Daoy (cell line): ENCODE results near the gene PTPN3. TPM values are rescaled to one million over a fixed set of nuclear protein-coding genes. Genes with fewer than 3 reads are reported as not detected.
A peak's percentile ranks its signal among the peaks of the same experiment; 100 is the strongest.

Experiments used
- DNase-seq: peaks from one replicate; pipeline ENCODE4 v3.0.0-alpha.2; 2015; ENCODE audit warnings: low read depth
- total RNA-seq: library from RNA; depleted of rRNA; stranded (reverse); fragments of >200 nt; shearing (Covaris generic); gene quantifications from 2 replicates; pipeline ENCODE4 v1.2.3, GENCODE V29; 2014

PTPN3 gene
- total RNA-seq, 1 experiment from 2014 or later = 10.4 TPM

DNA sequence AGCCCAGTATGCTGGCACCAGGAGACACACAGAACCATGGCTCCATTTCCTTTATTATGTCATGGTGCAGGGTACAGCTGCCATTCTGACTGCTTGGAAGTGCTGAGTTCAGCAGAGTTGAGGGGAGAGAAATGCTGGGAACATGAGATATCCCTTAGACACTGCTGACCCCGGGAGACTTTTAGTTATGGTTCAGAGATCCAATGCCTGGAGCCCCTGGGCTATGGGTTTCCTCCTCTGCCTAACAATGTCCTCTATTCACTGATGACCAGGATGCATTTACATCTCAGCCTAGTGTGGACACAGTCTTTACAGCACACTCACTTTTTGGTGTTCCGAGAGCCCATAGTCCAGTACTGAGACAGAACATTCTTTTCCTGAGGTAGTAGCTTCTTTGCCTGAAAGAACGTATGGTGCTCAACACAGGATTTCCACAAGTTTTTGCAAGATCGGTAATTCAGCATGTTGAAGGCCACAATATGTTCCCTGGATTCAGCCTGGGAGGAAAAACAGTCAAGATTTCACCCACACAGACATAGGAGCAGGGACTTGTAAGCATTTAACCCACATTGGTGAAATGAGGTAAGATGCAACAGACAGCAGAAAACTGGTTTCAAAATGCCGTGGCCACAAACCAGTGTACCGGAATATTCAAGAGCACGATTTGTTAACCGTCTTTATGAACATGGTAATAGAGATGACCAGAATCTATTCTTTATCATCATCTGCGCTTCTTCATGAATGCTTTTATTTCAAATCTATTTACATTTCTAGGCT lies 71.3 kb downstream of the PTPN3 start:
- no peak for DNase-seq

GRCh38 chr9:109424618-109425017 lies 73.5 kb downstream of the PTPN3 start:
- DNase-seq = no peak

DNA sequence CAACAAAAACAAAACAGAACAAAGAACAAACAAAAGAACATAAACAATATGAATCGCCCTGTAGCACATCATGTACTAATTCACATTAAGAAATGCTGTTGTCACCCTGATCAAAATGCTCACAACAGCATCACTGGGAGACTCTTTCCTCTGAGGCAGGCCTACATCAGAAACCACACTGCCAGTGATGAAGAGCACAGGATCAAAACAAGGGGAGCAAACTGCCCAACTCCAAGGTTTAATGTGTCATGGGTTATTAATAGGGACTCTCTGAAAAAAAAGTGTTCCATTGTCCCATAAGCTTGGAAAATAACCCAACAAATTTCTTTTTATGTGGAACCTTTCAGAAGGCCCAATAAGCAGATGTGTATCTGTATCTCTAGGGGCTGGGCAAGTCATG lies 74.2 kb downstream of the PTPN3 start:
- DNase-seq = no peak

DNA sequence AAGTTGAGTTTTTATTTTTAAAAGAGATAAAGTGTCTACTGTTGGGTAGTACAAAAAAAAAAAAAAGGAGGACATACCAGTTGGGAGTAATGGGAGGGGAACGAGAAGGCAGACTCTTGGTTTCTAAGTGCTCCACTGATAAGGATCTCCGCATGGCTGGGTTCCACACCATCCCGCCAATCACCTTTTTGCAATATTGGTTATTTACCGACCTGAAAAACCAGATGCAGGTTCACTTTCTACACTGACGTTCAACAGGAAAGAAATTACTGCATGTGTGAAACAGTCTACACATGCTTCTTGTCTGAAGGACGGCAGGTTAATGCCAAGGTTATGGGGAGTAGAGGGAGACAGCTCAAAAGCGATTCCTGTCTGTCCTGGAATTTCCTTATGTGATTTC lies 75.5 kb downstream of the PTPN3 start:
- DNase-seq = no peak

DNA sequence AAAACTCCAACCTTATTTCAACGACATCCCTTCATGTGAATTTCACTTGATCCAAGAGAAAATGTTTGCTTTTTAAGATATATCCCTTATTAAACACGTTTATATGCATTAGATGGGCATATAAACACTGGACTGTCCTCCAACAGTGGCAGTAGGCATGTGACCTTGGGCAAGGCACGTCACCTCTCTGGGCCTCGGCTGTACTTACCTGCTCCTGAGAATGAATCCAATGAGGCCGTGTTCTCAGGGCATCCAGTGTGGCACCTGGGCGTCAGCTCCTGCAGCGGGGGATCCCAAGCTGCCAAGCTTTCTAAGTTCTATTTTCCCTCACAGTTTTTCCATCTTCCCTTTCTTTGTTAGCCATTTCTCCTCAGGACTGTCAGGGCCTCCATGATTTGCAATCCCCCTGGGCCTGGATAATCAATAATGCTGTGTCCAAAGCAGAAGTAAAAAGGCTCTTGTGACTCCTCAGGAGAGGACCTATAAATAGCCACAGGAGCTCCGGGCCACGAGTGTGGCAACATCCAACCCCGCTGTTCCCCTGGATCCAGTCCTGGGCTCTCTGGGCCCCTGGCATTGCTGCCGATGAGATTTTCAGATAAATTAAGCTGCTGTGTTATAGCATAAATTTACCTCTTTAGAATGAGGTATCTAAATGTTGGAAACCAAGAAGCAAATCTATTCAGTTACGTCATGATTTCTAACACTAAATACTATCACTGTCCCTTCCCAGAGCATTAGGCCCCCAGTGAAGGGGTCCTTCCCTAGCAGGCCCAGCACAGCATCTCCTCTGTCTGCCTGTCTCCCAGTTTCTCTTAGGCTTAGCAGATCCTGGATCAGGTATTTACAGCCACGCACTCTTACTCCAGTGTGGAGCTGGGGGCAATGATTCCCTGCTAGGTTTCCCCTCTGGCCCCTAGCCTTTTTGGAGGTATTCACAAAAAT lies 76.8 kb downstream of the PTPN3 start:
- DNase-seq = no peak

DNA sequence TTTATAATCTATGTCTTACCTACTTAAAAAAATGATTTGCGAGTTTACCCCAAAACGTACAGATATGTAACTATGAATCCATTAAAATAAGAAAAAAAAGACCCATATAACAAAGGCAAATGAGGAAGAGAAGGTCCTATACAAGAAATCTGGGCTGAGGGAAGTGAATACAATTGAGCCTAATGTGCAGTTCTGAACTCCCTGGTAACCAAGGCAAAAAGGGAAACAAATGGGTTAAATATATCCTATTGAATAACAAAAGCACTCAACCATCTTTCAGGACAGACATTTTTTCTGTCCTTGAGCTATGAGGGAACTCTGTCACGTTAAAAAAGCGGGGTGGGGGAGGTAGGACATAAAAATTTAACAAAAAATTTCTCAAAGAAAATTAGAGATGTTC lies 78.6 kb downstream of the PTPN3 start:
- DNase-seq = no peak

DNA sequence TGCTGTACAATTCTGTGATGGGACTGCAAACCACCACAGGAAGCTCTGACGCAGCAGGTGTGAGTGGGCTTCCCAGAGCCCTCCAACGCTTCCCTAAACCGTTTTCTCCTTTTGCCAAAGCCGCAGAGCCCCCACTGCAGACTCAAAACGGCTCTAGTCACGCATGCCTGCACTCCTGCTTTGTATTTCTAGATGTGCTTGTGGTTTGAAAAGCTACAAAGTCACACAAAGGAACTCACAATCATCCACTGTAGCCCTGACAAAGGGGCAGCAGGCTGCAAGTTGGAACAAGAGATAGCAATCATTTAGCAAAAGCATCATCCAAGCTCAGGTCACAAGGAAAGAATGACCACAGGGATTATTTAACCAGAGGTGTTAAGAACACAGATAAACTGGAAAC lies 79.3 kb downstream of the PTPN3 start:
- no peak for DNase-seq

GRCh38 chr9:109417585-109418544 lies 80.2 kb downstream of the PTPN3 start:
- no peak for DNase-seq

DNA sequence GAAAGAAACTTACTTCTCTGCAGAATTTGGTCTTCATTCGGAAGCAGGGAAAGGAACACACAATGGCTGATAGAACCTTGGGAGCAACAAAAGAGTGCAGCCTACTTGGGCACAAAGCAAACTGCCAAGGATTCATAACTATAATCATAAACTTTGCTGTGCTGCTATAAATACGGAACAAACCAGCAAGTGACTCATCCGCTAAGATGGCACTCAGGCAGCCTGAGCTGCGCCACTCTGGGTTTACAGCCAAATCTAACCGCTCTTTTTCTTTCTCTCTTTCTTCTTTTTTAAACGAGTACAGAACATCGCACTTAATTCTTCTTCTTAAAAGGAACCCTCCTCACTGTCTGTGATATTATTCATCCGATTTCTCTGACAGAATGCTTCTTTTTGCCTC lies 81.1 kb downstream of the PTPN3 start:
- no peak for DNase-seq

DNA sequence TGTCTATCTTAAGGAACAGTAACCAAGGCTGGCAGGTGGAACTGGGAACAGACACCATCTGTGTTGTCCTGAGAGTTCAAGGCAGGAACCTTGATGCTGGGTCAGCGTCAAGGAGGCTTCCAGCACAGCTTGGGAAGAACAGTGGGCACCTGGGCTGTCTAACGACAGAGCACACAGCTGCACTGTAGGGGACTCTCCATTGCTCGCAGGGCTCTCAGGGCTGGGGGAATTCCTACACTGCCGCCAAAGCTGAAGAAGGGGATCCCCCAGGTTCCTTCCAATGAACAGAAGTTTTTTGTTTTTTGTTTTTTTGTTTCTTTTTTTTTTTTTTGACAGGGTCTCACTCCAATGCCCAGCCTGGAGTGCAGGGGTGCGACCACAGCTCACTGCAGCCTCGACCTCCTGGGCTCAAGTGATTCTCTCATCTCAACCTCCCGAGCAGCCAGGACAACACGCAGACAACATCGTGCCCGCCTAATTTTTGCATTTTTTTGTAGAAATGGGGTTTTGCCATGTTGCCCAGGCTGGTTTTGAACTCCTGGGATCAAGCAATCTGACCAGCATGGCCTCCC lies 81.9 kb downstream of the PTPN3 start:
- no peak for DNase-seq

GRCh38 chr9:109414125-109414785 lies 83.9 kb downstream of the PTPN3 start:
- no peak for DNase-seq

DNA sequence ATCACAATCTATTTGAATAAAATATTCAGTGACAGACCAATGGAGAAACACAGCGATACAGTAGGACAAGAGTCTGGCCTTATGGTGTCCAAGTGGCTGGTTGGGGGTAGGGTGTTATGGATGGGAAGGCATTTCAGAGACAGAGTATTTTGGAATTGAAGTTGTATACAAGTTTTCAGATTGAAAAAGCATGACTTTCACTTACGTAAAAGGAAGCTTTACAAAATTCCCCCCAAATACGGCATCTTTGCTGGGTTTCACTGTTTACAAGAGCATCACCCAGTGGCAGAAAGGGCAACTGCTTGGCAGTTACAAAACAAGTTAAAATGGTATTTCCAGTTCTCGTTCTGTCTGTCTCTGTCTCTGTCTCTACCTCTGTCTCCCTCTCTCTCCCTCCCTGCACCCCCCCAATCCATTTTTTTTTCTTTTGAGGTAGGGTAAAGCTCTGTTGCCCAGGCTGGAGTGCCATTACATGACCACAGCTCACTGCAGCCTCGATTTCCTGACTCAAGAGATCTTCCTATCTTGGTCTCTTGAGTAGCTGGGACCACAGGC lies 86.2 kb downstream of the PTPN3 start:
- peak; percentile 18 for DNase-seq

DNA sequence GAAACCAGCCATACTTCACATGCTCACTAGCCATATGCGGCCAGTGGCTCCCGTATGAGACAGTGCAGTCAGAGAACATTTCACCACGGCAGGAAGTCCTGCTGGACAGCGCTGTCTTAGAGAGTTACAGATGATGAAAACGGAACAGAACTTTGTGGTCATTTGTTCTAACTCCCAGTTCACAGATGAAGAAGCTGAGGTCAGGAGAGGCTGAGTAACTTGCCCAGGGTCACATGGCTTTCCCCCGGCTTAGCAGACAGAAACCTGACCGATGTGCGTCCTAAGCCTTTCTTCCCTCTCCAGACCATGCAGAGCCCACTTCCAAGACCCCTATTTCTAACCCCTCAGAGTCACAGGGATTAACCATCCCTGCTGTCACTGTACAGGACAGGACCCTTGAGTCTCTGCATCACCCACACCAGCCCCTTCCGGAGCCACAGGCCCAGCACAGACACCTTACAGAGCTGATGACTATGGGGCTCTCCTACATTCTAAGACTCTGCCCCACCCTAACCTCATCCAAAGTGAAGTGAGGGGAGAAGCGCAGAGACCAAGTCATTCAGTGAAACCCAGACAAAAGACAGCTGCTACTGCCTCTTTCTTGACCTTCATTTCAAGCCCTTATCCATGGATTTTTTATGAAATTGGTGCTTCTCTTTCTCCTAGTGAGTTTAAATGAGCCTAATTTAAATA lies 86.9 kb downstream of the PTPN3 start:
- DNase-seq = no peak

- no peak for DNase-seq
Measured at GRCh38 chr9:109409773-109410397, 88.2 kb downstream of the PTPN3 start.

GRCh38 chr9:109408759-109409462 lies 89.2 kb downstream of the PTPN3 start:
- no peak for DNase-seq

- peak; percentile 30 for DNase-seq
Measured at GRCh38 chr9:109403766-109404320, 94.3 kb downstream of the PTPN3 start.

DNA sequence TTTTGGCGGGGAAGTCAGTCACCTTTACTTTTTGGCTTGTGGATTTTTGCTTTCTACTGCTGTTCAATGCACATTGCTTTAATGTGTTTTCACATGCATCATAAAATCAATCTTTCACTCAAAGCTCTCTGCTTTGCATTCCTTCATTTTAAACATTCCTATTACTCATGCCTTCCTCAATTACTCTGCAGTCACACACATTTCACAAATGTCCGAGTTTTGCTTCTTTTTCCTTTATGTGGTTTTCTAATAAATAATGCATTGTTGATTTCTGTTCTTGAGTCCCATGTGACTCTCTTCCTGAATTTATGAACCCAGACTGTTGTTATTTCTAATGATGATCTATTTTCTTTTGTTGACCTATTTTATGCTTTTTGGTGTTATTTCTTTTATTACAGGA lies 95.0 kb downstream of the PTPN3 start:
- DNase-seq = no peak

GRCh38 chr9:109401990-109402318 lies 96.2 kb downstream of the PTPN3 start:
- peak; percentile 46 for DNase-seq
